DOHH2 (cell line): ENCODE results near the gene DLX3.

Source experiments
- H3F3A ChIP-seq: fragments of 200-600 bp; sonication (generic), shearing (Covaris generic); 2 replicates; pipeline ENCODE4 v1.6.0; 2016; ENCODE audit warnings: antibody characterized with exemption, mild to moderate bottlenecking; ENCODE audit not compliant: control insufficient read depth, insufficient read depth
- H3K27ac ChIP-seq: fragments of 200-600 bp; sonication (generic); 2 replicates; pipeline ENCODE4 v1.5.1; 2014; ENCODE audit warnings: low read depth, mild to moderate bottlenecking, low read length, moderate library complexity
- H3K27me3 ChIP-seq: fragments of 200-600 bp; sonication (generic); 2 replicates; pipeline ENCODE4 v1.6.1; 2014; ENCODE audit warnings: mild to moderate bottlenecking, low read length, mixed read lengths; ENCODE audit not compliant: control insufficient read depth
- H3K36me3 ChIP-seq: fragments of 200-600 bp; sonication (generic); 2 replicates; pipeline ENCODE4 v1.6.1; 2014; ENCODE audit warnings: mild to moderate bottlenecking, low read length, moderate library complexity, mixed read lengths; ENCODE audit not compliant: control insufficient read depth
- H3K4me1 ChIP-seq: fragments of 200-600 bp; sonication (generic); 2 replicates; pipeline ENCODE4 v1.6.1; 2014; ENCODE audit warnings: mild to moderate bottlenecking, low read length, mixed read lengths; ENCODE audit not compliant: control insufficient read depth
- H3K4me2 ChIP-seq: fragments of 200-600 bp; sonication (generic); 2 replicates; pipeline ENCODE4 v1.6.0; 2014; ENCODE audit warnings: mild to moderate bottlenecking, low read length, moderate library complexity
- H3K4me3 ChIP-seq: fragments of 200-600 bp; sonication (generic); 2 replicates; pipeline ENCODE4 v1.5.1; 2014; ENCODE audit warnings: mild to moderate bottlenecking, low read length, mixed read lengths
- H3K79me2 ChIP-seq: fragments of 200-600 bp; sonication (generic); 2 replicates; pipeline ENCODE4 v1.6.1; 2014; ENCODE audit warnings: mild to moderate bottlenecking, low read length, mixed read lengths; ENCODE audit not compliant: control insufficient read depth
- H3K9me2 ChIP-seq: fragments of 200-600 bp; sonication (generic); replicated peaks from 2 replicates; pipeline ENCODE4 v1.6.1; 2014; ENCODE audit warnings: mild to moderate bottlenecking, low read length, mixed read lengths; ENCODE audit not compliant: control insufficient read depth
- H3K9me3 ChIP-seq: fragments of 200-600 bp; sonication (generic); 2 replicates; pipeline ENCODE4 v1.6.1; 2014; ENCODE audit warnings: antibody characterized with exemption, low read length, mixed read lengths; ENCODE audit not compliant: control insufficient read depth, insufficient read depth
- H4K20me1 ChIP-seq: fragments of 200-600 bp; sonication (generic); 2 replicates; pipeline ENCODE4 v1.6.0; 2014; ENCODE audit warnings: low read depth, mild to moderate bottlenecking, antibody characterized with exemption, low read length, moderate library complexity; ENCODE audit not compliant: control insufficient read depth, insufficient read depth
- EZH2phosphoT487 ChIP-seq: fragments of 200-600 bp; sonication (generic); IDR thresholded peaks from 2 replicates; pipeline ENCODE4 v1.6.1; 2017; ENCODE audit warnings: borderline replicate concordance, mild to moderate bottlenecking, antibody characterized with exemption, low read length, moderate library complexity, mixed read lengths
- TF ChIP-seq, protein P1 (sequence below): fragments of 200-600 bp; sonication (generic); IDR thresholded peaks from one replicate; pipeline ENCODE4 v1.5.1; 2014; ENCODE audit warnings: antibody characterized with exemption, mild to moderate bottlenecking, low read depth, low read length; ENCODE audit not compliant: poor library complexity, severe bottlenecking

DLX3 gene

DNA sequence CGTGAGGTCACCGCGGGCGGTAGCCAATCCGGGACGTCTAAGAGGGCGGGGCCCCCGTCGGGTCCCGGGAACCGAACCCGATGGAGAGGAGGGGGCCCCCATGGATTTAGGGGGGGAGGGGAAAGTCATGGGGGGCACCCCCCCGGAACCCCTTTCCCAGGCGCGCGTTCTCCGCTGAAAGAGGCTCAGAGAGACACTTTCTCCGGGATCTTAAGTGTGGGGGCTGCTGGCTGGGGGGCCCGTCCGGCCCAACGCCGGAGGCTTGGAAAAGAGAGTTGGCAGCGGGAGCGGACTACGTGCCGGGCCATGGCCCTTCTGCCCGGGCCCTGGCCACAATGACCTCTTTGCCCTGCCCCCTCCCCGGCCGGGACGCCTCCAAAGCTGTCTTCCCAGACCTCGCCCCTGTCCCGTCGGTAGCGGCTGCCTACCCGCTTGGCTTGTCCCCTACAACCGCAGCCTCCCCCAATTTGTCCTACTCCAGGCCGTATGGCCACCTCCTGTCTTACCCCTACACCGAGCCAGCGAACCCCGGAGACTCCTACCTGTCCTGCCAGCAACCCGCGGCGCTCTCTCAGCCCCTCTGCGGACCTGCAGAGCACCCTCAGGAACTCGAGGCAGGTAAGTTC lies 25.8 kb downstream of the DLX3 start, which contains the start of gene DLX4:
Gene DLX4 (plus strand): TSS at position 57 of the 626 bp plus-strand sequence. CDS start 279 bp downstream, at position 336.
- H3K79me2 ChIP-seq: no peaks in the 10 kb centered on the region
- H4K20me1 ChIP-seq: no peaks in the 10 kb centered on the region
- H3K36me3 ChIP-seq: no peaks in the 10 kb centered on the region
- peaks cover 5% of the 10 kb centered on the region; the same call in 1 of the 2 replicates for H3F3A ChIP-seq
- H3K9me3 ChIP-seq: no peaks in the 10 kb centered on the region
- H3K4me2 ChIP-seq: peak within 1 kb of the TSS; percentile 97
- peaks cover 61% of the 10 kb centered on the region for H3K27me3 ChIP-seq
- H3K9me2 ChIP-seq: no peaks in the 10 kb centered on the region
- no peak within 1 kb of the TSS for H3K27ac ChIP-seq
- H3K4me3 ChIP-seq: peak within 1 kb of the TSS; percentile 92
- TF ChIP-seq, protein P1, sequence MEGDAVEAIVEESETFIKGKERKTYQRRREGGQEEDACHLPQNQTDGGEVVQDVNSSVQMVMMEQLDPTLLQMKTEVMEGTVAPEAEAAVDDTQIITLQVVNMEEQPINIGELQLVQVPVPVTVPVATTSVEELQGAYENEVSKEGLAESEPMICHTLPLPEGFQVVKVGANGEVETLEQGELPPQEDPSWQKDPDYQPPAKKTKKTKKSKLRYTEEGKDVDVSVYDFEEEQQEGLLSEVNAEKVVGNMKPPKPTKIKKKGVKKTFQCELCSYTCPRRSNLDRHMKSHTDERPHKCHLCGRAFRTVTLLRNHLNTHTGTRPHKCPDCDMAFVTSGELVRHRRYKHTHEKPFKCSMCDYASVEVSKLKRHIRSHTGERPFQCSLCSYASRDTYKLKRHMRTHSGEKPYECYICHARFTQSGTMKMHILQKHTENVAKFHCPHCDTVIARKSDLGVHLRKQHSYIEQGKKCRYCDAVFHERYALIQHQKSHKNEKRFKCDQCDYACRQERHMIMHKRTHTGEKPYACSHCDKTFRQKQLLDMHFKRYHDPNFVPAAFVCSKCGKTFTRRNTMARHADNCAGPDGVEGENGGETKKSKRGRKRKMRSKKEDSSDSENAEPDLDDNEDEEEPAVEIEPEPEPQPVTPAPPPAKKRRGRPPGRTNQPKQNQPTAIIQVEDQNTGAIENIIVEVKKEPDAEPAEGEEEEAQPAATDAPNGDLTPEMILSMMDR: no peak
- peaks cover 12% of the 10 kb centered on the region for H3K4me1 ChIP-seq

DNA sequence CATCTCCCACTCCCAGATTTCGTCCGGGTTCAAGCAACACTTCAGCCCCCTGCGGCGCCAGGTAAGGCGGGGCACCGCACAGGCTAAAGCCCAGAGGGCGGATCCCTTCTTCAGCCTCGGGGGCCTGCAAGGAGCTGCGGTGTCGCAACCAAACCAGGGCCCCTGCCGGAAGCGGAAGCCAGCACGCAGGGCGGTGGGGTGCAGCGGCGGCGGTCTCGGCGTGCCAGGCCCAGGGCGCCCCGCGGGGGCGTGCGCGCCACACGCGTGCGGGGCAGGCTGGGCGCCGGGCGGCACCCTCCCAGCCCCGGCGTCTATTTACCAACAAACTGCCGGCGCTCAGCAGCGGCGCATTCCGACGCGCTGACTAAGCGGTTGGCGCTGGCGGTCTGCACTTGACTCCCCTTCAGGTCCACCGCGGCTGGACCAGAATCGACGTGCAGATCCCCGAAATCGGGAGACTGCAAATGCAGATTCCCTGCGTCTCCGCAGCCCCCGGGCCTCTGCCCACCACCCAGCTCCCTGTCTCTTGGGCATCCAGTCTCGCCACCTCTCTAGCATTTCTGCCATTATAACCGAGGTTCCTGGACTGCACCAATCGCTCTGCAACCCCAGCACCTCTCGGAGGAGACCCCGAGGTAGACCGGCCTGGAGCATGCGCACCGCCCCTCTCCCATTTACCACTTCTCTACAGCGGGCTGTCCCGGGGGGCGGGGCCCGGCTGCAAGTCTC lies 26.5 kb downstream of the DLX3 start:
- H3K4me2 ChIP-seq: peak overlapping the region; percentile 97
- no peaks in the 10 kb centered on the region for H4K20me1 ChIP-seq
- no peaks in the 10 kb centered on the region for H3K9me3 ChIP-seq
- peaks cover 5% of the 10 kb centered on the region; the same call in 1 of the 2 replicates for H3F3A ChIP-seq
- no peak overlapping the region for H3K27ac ChIP-seq
- peak overlapping the region; percentile 92 for H3K4me3 ChIP-seq
- no peaks in the 10 kb centered on the region for H3K36me3 ChIP-seq
- H3K9me2 ChIP-seq: no peaks in the 10 kb centered on the region
- H3K4me1 ChIP-seq: peaks cover 12% of the 10 kb centered on the region
- TF ChIP-seq EZH2phosphoT487: no peak
- TF ChIP-seq, protein P1: no peak
- H3K27me3 ChIP-seq: peaks cover 56% of the 10 kb centered on the region
- H3K79me2 ChIP-seq: no peaks in the 10 kb centered on the region

DNA sequence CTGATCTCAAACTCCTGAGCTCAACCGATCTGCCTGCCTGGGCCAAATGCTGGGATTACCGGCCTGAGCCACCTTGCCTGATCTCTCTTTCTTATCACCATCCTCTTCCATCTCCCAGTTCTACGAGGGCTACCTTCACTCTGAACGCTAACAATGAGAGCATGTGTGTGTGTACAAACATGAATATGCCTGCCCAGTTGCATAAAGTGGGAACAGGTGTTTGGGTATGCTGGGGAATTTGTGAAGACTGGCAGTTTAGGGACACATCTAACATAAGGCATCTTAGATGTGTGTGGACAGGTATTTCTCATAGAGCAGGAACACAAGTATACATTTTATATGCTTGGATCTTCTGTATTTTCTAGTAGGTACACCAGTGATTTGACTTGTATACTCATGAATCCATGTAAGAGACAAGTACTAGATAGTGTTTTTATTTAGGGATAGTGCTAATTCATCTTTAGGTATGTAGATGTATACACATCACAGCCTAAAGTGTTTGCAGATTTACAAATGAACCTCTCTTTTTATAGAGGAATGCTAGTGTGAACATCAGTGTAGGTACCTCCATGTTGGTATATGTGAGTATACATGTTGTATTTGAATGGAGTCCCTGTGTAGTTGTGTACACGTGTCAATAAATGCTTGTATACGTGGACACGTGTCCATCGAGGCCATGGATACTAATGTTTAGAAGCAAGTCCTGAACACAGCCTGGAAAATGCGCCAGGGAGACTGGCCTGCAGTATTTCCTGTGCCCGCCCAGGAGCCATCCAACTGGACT lies 27.2 kb downstream of the DLX3 start:
- Histone ChIP-seq H3K4me2 (peak overlapping the region; percentile 97), H3K27me3 (peaks cover 54% of the 10 kb centered on the region), H3K27ac (no peak overlapping the region), H3K4me3 (peak overlapping the region; percentile 92), H3K9me2 (no peaks in the 10 kb centered on the region), H3F3A (peaks cover 5% of the 10 kb centered on the region; the same call in 1 of the 2 replicates), H3K79me2 (no peaks in the 10 kb centered on the region), H3K4me1 (peaks cover 12% of the 10 kb centered on the region), H3K36me3 (no peaks in the 10 kb centered on the region), H4K20me1 (no peaks in the 10 kb centered on the region), H3K9me3 (no peaks in the 10 kb centered on the region)
- TF ChIP-seq, protein P1: no peak
- TF ChIP-seq EZH2phosphoT487: no peak
